MM.1S (cell line): ENCODE results near the gene ATP2B2.

ENCODE experiments used
- CTCF ChIP-seq: fragments of 300-600 bp; sonication (generic); IDR thresholded peaks from 2 replicates; pipeline ENCODE4 v1.5.1; 2016; ENCODE audit warnings: antibody characterized with exemption, low read length, mixed read lengths
- EZH2 ChIP-seq: fragments of 300-600 bp; sonication (generic); optimal IDR thresholded peaks from 2 replicates; pipeline ENCODE3; 2017; ENCODE audit warnings: low read depth, mild to moderate bottlenecking, antibody characterized with exemption, low read length, mixed read lengths
- EZH2phosphoT487 ChIP-seq: fragments of 300-600 bp; sonication (generic); IDR thresholded peaks from 2 replicates; pipeline ENCODE4 v1.6.1; 2018; ENCODE audit warnings: antibody characterized with exemption, low read length

- TF ChIP-seq CTCF: no peak
- TF ChIP-seq EZH2: no peak
- no peak for TF ChIP-seq EZH2phosphoT487
Observed at GRCh38 chr3:10391391-10391790, 114.0 kb downstream of the ATP2B2 start.
